GM12874 (cell line): Measurements from ENCODE around the gene GPRC5B.

ENCODE experiments used
- TF ChIP-seq, protein P1 (sequence below): IDR thresholded peaks from 2 replicates; pipeline ENCODE4 v1.5.1; 2011; ENCODE audit warnings: low read depth, mild to moderate bottlenecking, control low read depth, low read length, moderate library complexity; ENCODE audit not compliant: insufficient read depth

The GPRC5B gene, protein sequence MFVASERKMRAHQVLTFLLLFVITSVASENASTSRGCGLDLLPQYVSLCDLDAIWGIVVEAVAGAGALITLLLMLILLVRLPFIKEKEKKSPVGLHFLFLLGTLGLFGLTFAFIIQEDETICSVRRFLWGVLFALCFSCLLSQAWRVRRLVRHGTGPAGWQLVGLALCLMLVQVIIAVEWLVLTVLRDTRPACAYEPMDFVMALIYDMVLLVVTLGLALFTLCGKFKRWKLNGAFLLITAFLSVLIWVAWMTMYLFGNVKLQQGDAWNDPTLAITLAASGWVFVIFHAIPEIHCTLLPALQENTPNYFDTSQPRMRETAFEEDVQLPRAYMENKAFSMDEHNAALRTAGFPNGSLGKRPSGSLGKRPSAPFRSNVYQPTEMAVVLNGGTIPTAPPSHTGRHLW

DNA sequence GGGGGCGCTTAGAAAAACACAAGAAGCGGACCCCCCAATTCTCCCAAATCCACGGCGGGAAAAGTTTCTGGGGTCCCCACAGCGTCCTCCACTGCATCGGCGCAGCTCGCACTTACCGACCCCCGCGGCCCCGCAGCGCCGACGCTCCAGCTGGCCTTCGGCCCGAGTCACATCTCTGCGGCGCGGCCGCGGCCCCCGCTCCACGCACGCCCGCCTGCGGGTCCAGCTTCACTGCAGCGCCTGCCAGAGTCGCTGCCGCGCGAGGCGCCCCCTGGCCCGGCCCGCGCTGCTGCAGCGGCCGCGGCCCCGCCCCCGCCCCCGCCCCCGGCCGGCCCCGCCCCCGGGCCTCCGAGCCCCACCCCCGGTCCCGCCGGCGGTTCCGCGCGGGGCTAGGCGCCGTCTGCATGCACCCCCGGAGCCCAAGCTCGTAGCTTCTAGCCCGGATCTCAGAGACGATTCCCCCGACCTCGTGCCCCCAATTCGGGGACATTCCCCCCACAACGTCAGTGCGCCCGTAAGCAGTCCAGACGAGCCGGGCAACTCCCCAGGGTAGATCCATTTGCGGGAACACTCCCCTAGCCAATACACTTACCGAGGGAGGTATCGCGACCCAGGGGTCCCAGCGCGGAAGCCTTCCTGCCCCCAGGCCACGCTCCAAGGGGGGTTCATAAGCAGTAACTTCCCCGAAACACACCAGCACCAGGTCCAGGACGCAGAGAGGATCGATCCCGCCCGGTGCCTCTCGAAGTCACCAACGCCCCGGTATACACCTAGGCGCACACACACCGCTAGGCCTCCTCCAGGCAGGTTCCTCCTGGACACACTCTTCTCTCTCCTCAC is at the start of gene GPRC5B:
GPRC5B (minus strand) TSS at position 238 of the 840 bp plus-strand sequence. CDS start 12,003 bp downstream, outside the sequence.
- TF ChIP-seq, protein P1, sequence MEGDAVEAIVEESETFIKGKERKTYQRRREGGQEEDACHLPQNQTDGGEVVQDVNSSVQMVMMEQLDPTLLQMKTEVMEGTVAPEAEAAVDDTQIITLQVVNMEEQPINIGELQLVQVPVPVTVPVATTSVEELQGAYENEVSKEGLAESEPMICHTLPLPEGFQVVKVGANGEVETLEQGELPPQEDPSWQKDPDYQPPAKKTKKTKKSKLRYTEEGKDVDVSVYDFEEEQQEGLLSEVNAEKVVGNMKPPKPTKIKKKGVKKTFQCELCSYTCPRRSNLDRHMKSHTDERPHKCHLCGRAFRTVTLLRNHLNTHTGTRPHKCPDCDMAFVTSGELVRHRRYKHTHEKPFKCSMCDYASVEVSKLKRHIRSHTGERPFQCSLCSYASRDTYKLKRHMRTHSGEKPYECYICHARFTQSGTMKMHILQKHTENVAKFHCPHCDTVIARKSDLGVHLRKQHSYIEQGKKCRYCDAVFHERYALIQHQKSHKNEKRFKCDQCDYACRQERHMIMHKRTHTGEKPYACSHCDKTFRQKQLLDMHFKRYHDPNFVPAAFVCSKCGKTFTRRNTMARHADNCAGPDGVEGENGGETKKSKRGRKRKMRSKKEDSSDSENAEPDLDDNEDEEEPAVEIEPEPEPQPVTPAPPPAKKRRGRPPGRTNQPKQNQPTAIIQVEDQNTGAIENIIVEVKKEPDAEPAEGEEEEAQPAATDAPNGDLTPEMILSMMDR: no peak

DNA sequence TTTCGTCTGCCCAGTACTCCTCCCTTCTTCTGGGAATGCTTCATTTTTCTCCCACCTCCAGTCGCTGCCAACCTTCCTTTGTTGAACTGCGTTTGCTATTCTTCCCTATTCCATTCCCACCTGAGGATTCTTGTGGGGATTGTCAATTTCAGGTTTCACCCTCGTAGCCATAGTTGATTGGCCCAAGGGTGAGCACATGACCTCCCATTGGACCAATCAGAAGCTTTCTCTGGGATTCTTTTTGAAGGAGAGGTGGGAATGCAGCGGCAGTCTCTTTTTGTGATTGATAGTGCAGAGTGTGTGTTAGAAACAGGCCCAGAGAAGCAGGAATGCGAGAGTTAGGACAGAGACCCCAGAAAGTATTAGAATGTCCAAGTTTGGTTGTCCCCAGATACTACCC is 49.1 kb upstream of the GPRC5B start:
- TF ChIP-seq, protein P1: no peak

DNA sequence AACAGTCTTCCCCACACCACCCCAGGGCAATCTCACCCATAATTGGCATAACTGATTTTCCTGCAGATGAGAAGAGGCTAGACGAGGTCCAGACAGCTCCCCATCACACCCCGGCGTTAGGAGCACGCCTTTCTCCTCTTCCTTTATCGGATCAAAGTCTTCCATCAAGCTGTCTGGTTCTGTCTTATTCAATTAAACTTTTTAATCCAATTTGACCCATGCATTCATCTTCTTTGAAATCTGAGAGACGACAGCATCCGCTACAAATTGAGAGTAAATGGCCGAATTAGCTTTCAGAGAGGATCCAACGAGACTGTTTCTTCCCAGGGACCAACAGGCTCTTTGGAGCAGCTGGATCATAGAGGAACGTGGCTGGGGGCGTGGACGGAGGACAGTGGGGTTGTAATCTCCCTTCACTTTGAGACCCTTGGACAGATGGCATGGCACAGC is 44.4 kb upstream of the GPRC5B start:
- TF ChIP-seq, protein P1: no peak

DNA sequence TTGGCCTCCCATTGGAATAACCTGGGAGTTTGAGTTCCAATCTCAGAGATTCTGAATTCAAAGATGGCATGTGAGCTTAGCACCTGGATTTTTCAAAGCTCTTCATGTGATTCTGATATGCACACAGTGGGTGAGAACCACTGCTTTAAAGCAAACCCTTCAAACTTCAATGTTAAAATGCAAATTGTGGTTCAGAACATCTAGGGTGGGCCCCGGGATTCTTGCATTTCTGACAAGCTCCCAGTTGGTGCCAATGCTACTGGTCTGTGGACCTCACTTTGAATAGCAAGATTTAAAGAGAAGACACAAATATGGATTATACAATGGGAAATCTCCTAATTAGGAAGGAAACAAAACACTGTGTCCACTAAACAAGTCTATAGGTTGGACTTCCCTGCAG is 43.8 kb upstream of the GPRC5B start:
- TF ChIP-seq, protein P1: no peak

DNA sequence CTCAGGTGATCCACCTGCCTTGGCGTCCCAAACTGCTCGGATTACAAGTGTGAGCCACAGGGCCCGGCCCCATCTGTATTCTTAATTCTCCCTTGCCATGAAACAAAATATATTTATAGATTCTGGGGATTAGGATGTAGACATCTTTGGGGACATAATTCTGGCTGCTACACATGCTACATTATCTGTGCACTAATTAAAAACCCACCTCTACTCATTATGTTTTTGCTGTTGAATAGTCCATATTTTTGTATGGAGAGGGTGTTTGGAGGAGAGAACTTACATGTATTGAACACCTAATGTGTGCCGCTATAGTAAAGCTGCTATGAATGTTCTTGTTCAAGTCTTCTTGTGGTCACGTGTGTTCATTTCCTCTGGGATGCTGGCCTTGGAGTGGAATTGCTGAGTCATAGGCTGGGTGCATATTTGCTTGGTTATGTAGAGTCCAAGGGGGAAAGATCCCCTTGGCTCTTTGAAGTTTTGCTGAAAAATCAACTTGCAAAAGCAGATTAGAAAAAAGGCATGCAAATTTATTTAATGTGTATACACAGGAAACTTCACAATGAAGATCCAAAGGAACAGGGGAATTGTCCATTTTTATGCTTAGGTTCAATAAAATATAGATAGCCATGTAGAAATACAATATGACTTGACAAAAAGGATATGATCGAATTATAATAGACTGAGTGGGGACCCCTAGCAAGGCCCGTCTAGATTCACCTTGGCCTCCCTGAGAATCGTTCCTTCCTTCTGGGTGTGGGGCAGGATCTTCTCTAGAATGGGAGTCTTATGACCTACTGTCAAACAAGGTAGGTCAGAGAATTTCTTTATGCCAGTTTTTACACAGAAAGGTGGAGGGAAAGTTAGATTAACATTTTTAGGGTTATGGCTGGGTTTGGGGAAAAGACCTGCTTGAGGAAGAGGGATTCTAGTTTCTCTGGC is 42.1 kb upstream of the GPRC5B start:
- TF ChIP-seq, protein P1: no peak

DNA sequence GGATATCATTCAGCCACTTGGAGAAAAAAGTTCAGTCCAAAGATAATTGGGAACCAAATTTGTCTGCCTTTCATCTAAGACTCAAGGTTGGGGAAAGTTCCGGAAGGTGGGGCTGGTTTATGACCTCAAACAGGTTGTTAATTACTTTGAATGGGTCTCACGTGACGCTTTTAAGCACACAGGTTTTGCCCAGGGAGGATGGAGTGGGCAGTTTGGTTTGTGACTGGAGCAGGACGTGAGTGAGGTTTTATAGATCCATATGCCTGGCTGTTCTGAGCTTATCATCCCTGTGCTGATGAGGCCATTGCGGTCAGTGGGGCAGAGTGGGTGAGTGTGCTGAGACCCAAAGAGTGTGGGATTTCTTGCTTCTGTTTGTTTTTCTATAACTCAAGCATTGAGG is 38.7 kb upstream of the GPRC5B start:
- TF ChIP-seq, protein P1: no peak
